Measurements from ENCODE around the gene KSR2.

KSR2 gene

GRCh38 chr12:117580015-117580717 lies 388.6 kb downstream of the KSR2 start:
- TF ChIP-seq, protein P1, sequence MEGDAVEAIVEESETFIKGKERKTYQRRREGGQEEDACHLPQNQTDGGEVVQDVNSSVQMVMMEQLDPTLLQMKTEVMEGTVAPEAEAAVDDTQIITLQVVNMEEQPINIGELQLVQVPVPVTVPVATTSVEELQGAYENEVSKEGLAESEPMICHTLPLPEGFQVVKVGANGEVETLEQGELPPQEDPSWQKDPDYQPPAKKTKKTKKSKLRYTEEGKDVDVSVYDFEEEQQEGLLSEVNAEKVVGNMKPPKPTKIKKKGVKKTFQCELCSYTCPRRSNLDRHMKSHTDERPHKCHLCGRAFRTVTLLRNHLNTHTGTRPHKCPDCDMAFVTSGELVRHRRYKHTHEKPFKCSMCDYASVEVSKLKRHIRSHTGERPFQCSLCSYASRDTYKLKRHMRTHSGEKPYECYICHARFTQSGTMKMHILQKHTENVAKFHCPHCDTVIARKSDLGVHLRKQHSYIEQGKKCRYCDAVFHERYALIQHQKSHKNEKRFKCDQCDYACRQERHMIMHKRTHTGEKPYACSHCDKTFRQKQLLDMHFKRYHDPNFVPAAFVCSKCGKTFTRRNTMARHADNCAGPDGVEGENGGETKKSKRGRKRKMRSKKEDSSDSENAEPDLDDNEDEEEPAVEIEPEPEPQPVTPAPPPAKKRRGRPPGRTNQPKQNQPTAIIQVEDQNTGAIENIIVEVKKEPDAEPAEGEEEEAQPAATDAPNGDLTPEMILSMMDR (conservative IDR thresholded peaks at IDR 0.05; ENCODE audit: control insufficient read depth, insufficient read depth, low read depth, low read length), result no peak
- DNase-seq (ENCODE audit: low read depth), result no peak
- H3K4me3 ChIP-seq (ENCODE audit: control insufficient read depth, low read depth, low read length), result no peak overlapping the region

GRCh38 chr12:117577122-117577657 lies 391.6 kb downstream of the KSR2 start:
- H3K4me3 ChIP-seq (ENCODE audit: control insufficient read depth, low read depth, low read length), result no peak overlapping the region
- TF ChIP-seq, protein P1 (conservative IDR thresholded peaks at IDR 0.05; ENCODE audit: control insufficient read depth, insufficient read depth, low read depth, low read length), result no peak
- DNase-seq (ENCODE audit: low read depth), result no peak

- no peak overlapping the region for H3K4me3 ChIP-seq (ENCODE audit: control insufficient read depth, low read depth, low read length)
- TF ChIP-seq, protein P1 (conservative IDR thresholded peaks at IDR 0.05; ENCODE audit: control insufficient read depth, insufficient read depth, low read depth, low read length), result no peak
- no peak for DNase-seq (ENCODE audit: low read depth)
Observed at GRCh38 chr12:117576053-117576452, 392.7 kb downstream of the KSR2 start.

DNA sequence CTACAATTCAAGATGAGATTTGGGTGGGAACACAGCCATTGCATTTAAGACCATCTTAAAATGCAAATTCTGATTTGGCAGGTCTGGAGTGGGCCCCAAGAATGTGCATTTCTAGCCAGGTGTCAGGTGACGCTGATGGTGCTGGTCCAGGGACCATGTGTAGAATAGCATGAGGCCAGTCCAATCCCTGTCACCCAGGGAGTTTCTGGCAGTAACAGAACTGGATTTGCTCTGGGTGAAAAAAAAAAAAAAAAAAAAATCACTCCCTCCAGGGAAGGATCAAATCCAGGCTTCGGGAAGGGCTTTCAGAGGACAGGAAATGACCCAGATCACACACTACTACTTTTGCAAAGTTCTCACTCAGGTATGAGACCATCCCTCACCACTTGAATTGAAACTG lies 394.1 kb downstream of the KSR2 start:
- H3K4me3 ChIP-seq (ENCODE audit: control insufficient read depth, low read depth, low read length), result no peak overlapping the region
- TF ChIP-seq, protein P1 (conservative IDR thresholded peaks at IDR 0.05; ENCODE audit: control insufficient read depth, insufficient read depth, low read depth, low read length), result no peak
- DNase-seq (ENCODE audit: low read depth), result no peak

DNA sequence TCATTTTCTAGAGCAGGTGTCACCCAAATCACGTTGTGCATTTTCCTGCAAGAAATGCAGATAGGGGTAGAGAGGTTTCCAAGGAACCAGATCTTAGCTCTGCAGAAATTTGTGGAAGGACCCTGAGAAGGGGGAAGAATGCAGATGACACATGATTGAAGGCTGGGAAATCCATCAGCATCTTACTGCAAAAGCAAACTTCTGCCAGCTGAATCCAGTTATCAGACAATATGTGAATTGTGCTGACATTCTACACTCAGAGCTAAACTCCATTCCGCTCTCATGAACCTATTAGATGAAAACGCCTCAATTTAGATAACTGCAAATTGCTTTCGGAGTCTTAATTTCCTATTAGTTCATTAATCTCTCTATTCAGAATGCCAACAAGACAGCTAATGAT lies 396.0 kb downstream of the KSR2 start:
- H3K4me3 ChIP-seq (ENCODE audit: control insufficient read depth, low read depth, low read length), result no peak overlapping the region
- TF ChIP-seq, protein P1 (conservative IDR thresholded peaks at IDR 0.05; ENCODE audit: control insufficient read depth, insufficient read depth, low read depth, low read length), result no peak
- no peak for DNase-seq (ENCODE audit: low read depth)

GRCh38 chr12:117571321-117571720 lies 397.5 kb downstream of the KSR2 start:
- no peak for DNase-seq (ENCODE audit: low read depth)
- no peak overlapping the region for H3K4me3 ChIP-seq (ENCODE audit: control insufficient read depth, low read depth, low read length)
- TF ChIP-seq, protein P1 (conservative IDR thresholded peaks at IDR 0.05; ENCODE audit: control insufficient read depth, insufficient read depth, low read depth, low read length), result no peak
